H1 (cell line): Measurements from ENCODE around the gene TRAF3IP1. TPM values are rescaled to one million over a fixed set of nuclear protein-coding genes. Genes with fewer than 3 reads are reported as not detected.

ENCODE experiments used
- CTCF ChIA-PET: fragments of 300-600 bp; sonication (Branson Sonifier 250); formaldehyde crosslinking; loops from one replicate; lab custom pipeline; 2021; ENCODE audit not compliant: partially characterized antibody; lab: Charles Lee
- POLR2A ChIA-PET: fragments of 300-600 bp; sonication (Branson Sonifier 250); formaldehyde crosslinking; loops from one replicate; lab custom pipeline; 2021; ENCODE audit warnings: inconsistent platforms; ENCODE audit not compliant: partially characterized antibody; lab: Charles Lee
- DNase-seq, 2 experiments: peaks; one replicate each; pipeline versions ENCODE4 v3.0.0 to v3.0.0-alpha.2; 2010 to 2022; ENCODE audit warnings: low spot score in 2 of 2, low read depth in 1 of 2, mixed read lengths in 1 of 2
- FAIRE-seq: peaks from 2 replicates; lab custom pipeline; 2011; peaks lifted over from hg19 to GRCh38; lab: Jason Lieb, UNC
- H2AFZ ChIP-seq: 2 replicates; pipeline ENCODE4 v1.8.1; 2012; ENCODE audit warnings: low read length, inconsistent platforms
- H2AK5ac ChIP-seq: 2 replicates; pipeline ENCODE4 v1.6.1; 2013; ENCODE audit warnings: low read depth, low read length
- H2BK120ac ChIP-seq: replicated peaks from 2 replicates; pipeline ENCODE3; 2013; ENCODE audit warnings: low read depth, low read length, inconsistent platforms
- H2BK12ac ChIP-seq: 2 replicates; pipeline ENCODE4 v1.6.1; 2013; ENCODE audit warnings: low read depth, low read length
- H2BK15ac ChIP-seq: 2 replicates; pipeline ENCODE4 v1.6.1; 2013; ENCODE audit warnings: low read length
- H2BK20ac ChIP-seq: 2 replicates; pipeline ENCODE4 v1.6.1; 2013; ENCODE audit warnings: low read length
- H2BK5ac ChIP-seq: 2 replicates; pipeline ENCODE4 v1.6.1; 2013; ENCODE audit warnings: low read depth, low read length
- H3K14ac ChIP-seq: 2 replicates; pipeline ENCODE4 v1.6.1; 2013; ENCODE audit warnings: inconsistent platforms; ENCODE audit not compliant: insufficient read length
- H3K18ac ChIP-seq: 2 replicates; pipeline ENCODE4 v1.6.1; 2013; ENCODE audit warnings: low read length; ENCODE audit errors: extremely low read depth
- H3K23ac ChIP-seq: 2 replicates; pipeline ENCODE4 v1.6.1; 2013; ENCODE audit warnings: inconsistent platforms; ENCODE audit not compliant: insufficient read length
- H3K23me2 ChIP-seq: 2 replicates; pipeline ENCODE4 v1.6.1; 2013; ENCODE audit warnings: low read depth, low read length
- H3K27ac ChIP-seq: 2 replicates; pipeline ENCODE4 v1.6.1; 2011; ENCODE audit warnings: low read depth, low read length, inconsistent platforms
- H3K27me3 ChIP-seq, 4 experiments: replicated peaks in 1 of 4; 1 replicate in 1 of 4; 2 replicates in 3 of 4; pipeline versions ENCODE4 v1.6.1 to v1.8.1; 2011 to 2013; ENCODE audit warnings: low read length in 3 of 4, mild to moderate bottlenecking in 3 of 4, inconsistent platforms in 2 of 4, mixed read lengths in 2 of 4, moderate library complexity in 1 of 4; ENCODE audit not compliant: control insufficient read depth in 3 of 4, insufficient read depth in 3 of 4; ENCODE audit errors: extremely low read depth in 1 of 4
- H3K36me3 ChIP-seq, 4 experiments: 2 replicates each; pipeline versions ENCODE4 v1.6.1 to v1.8.1; 2011 to 2013; ENCODE audit warnings: mild to moderate bottlenecking in 4 of 4, low read length in 3 of 4, moderate library complexity in 2 of 4, control low read depth in 1 of 4, inconsistent platforms in 1 of 4; ENCODE audit not compliant: insufficient read depth in 4 of 4, control insufficient read depth in 2 of 4
- H3K4ac ChIP-seq: replicated peaks from 2 replicates; pipeline ENCODE3; 2013; ENCODE audit warnings: low read length, low read depth, mixed read lengths, inconsistent platforms; ENCODE audit not compliant: insufficient read length
- H3K4me1 ChIP-seq, 4 experiments: replicated peaks in 1 of 4; 1 replicate in 1 of 4; 2 replicates in 3 of 4; pipeline versions ENCODE4 v1.6.1 to v1.8.1; 2011 to 2013; ENCODE audit warnings: low read length in 3 of 4, inconsistent platforms in 2 of 4, mixed read lengths in 1 of 4; ENCODE audit not compliant: insufficient read depth in 4 of 4, control insufficient read depth in 3 of 4
- H3K4me2 ChIP-seq, 2 experiments: 2 replicates each; pipeline versions ENCODE4 v1.6.1 to v1.8.1; 2011 to 2013; ENCODE audit warnings: low read depth in 2 of 2, low read length in 2 of 2, control low read depth in 1 of 2, inconsistent platforms in 1 of 2, mild to moderate bottlenecking in 1 of 2; ENCODE audit not compliant: insufficient read depth in 1 of 2
- H3K4me3 ChIP-seq, 4 experiments: fragments of 200-600, 300-600 bp in 1 of 4; sonication (generic), shearing (Covaris generic), sonication (Bioruptor Twin) in 1 of 4; 2 replicates each; pipeline versions ENCODE4 v1.5.1 to v1.8.1; 2011 to 2016; ENCODE audit warnings: low read length in 4 of 4, low read depth in 3 of 4, control low read depth in 2 of 4, inconsistent platforms in 2 of 4, mild to moderate bottlenecking in 2 of 4, mixed read lengths in 1 of 4, moderate library complexity in 1 of 4; ENCODE audit not compliant: insufficient read depth in 2 of 4; ENCODE audit errors: extremely low read depth in 1 of 4
- H3K56ac ChIP-seq: replicated peaks from 2 replicates; pipeline ENCODE3; 2013; ENCODE audit warnings: low read depth, mild to moderate bottlenecking, mixed read lengths, low read length, inconsistent platforms; ENCODE audit not compliant: insufficient read length
- H3K79me1 ChIP-seq: 2 replicates; pipeline ENCODE4 v1.6.1; 2013; ENCODE audit warnings: low read depth, low read length, control low read depth
- H3K79me2 ChIP-seq, 2 experiments: 2 replicates each; pipeline versions ENCODE4 v1.6.1 to v1.8.1; 2012 to 2013; ENCODE audit warnings: low read length in 2 of 2, mild to moderate bottlenecking in 2 of 2, inconsistent platforms in 1 of 2; ENCODE audit not compliant: insufficient read depth in 2 of 2, control insufficient read depth in 1 of 2
- H3K9ac ChIP-seq, 4 experiments: replicated peaks in 1 of 4; 1 replicate in 1 of 4; 2 replicates in 3 of 4; pipeline versions ENCODE4 v1.6.1 to v1.8.1; 2011 to 2013; ENCODE audit warnings: low read depth in 3 of 4, low read length in 3 of 4, control low read depth in 2 of 4, mild to moderate bottlenecking in 2 of 4, moderate library complexity in 2 of 4, inconsistent platforms in 1 of 4; ENCODE audit errors: extremely low read depth in 1 of 4
- H3K9me3 ChIP-seq, 2 experiments: 2 replicates each; pipeline versions ENCODE4 v1.6.1 to v1.8.1; 2012 to 2013; ENCODE audit warnings: mild to moderate bottlenecking in 2 of 2, moderate library complexity in 2 of 2, control low read depth in 1 of 2, inconsistent platforms in 1 of 2, low read depth in 1 of 2, low read length in 1 of 2, mixed read lengths in 1 of 2; ENCODE audit not compliant: insufficient read depth in 2 of 2
- H4K20me1 ChIP-seq, 2 experiments: replicated peaks in 1 of 2; 2 replicates each; pipeline versions ENCODE3 to v1.8.1; 2011 to 2013; ENCODE audit warnings: inconsistent platforms in 2 of 2, low read length in 2 of 2, mild to moderate bottlenecking in 1 of 2; ENCODE audit not compliant: insufficient read depth in 2 of 2, control insufficient read depth in 1 of 2
- H4K5ac ChIP-seq: 2 replicates; pipeline ENCODE4 v1.6.1; 2013; ENCODE audit warnings: low read length, low read depth, mixed read lengths, inconsistent platforms; ENCODE audit not compliant: insufficient read length
- H4K8ac ChIP-seq: 2 replicates; pipeline ENCODE4 v1.8.0; 2013; ENCODE audit warnings: mild to moderate bottlenecking, moderate library complexity, low read length, inconsistent platforms; ENCODE audit not compliant: insufficient read depth; ENCODE audit errors: extremely low read depth
- H4K91ac ChIP-seq: replicated peaks from 2 replicates; pipeline ENCODE3; 2013; ENCODE audit warnings: low read length, mixed read lengths, inconsistent platforms; ENCODE audit not compliant: insufficient read length
- BCL11A ChIP-seq, 2 experiments: IDR thresholded peaks; one replicate each; pipeline ENCODE4 v1.6.1; 2011; ENCODE audit warnings: low read depth in 2 of 2, low read length in 2 of 2, mild to moderate bottlenecking in 2 of 2
- CBX8 ChIP-seq: fragments of 300-800, 300-1000 bp; sonication (generic); IDR thresholded peaks from 2 replicates; pipeline ENCODE4 v1.7.1; 2016; ENCODE audit warnings: low read depth, low read length, borderline replicate concordance
- CHD1 ChIP-seq: IDR thresholded peaks from 2 replicates; pipeline ENCODE4 v1.6.1; 2012; ENCODE audit warnings: low read depth, low read length, improper control_type of control experiment
- CHD2 ChIP-seq: IDR thresholded peaks from 2 replicates; pipeline ENCODE4 v1.6.1; 2012; ENCODE audit warnings: low read length, improper control_type of control experiment
- CREB1 ChIP-seq: IDR thresholded peaks from 2 replicates; pipeline ENCODE4 v1.6.1; 2012; ENCODE audit warnings: inconsistent platforms
- CTBP2 ChIP-seq: IDR thresholded peaks from 2 replicates; pipeline ENCODE4 v1.7.0; 2011; ENCODE audit warnings: borderline replicate concordance, mild to moderate bottlenecking, moderate library complexity, mixed read lengths, low read length; ENCODE audit not compliant: insufficient read depth, insufficient read length
- HDAC2 ChIP-seq, 2 experiments: fragments of 300-600 bp in 1 of 2; sonication (generic) in 1 of 2; IDR thresholded peaks; 2 replicates each; pipeline ENCODE4 v1.6.1; 2011 to 2012; ENCODE audit warnings: low read depth in 2 of 2, low read length in 2 of 2, mild to moderate bottlenecking in 2 of 2, moderate library complexity in 2 of 2, borderline replicate concordance in 1 of 2, inconsistent platforms in 1 of 2
- HDAC6 ChIP-seq: IDR thresholded peaks from one replicate; pipeline ENCODE4 v1.7.1; 2012; ENCODE audit warnings: low read depth, mild to moderate bottlenecking, inconsistent platforms, low read length, moderate library complexity
- NRF1 ChIP-seq: IDR thresholded peaks from 2 replicates; pipeline ENCODE4 v1.6.1; 2011; ENCODE audit warnings: mild to moderate bottlenecking, low read depth, low read length, improper control_type of control experiment
- SAP30 ChIP-seq: fragments of 300-600 bp; sonication (generic); IDR thresholded peaks from 2 replicates; pipeline ENCODE4 v1.7.1; 2012; ENCODE audit warnings: low read length, moderate library complexity, mild to moderate bottlenecking, inconsistent platforms; ENCODE audit not compliant: insufficient read depth, insufficient replicate concordance
- SRF ChIP-seq: IDR thresholded peaks from 2 replicates; pipeline ENCODE4 v1.6.1; 2011; ENCODE audit warnings: mild to moderate bottlenecking, low read depth, low read length, moderate library complexity
- TAF1 ChIP-seq: IDR thresholded peaks from 2 replicates; pipeline ENCODE4 v1.6.1; 2011; ENCODE audit warnings: mild to moderate bottlenecking, low read depth, low read length
- WGBS, 2 experiments: shearing (Covaris generic) in 1 of 2; methylation state at CpG; one replicate each; pipeline versions ENCODE4 v1.1.6 to v1.1.7; 2013 to 2015; ENCODE audit warnings: low lambda C conversion rate in 2 of 2, mixed read lengths in 2 of 2, inconsistent platforms in 1 of 2, low coverage in 1 of 2, missing lambda C conversion rate in 1 of 2; ENCODE audit not compliant: insufficient replicate concordance in 2 of 2, insufficient coverage in 1 of 2, insufficient read length in 1 of 2; ENCODE audit errors: extremely low coverage in 1 of 2, missing lambda C conversion rate in 1 of 2; 5-methylcytosine and 5-hydroxymethylcytosine counted together
- polyA plus RNA-seq, 7 experiments: library from polyadenylated mRNA; depleted of rRNA in 3 of 7; stranded (reverse) in 5 of 7; unstranded in 2 of 7; fragments of >200 nt in 5 of 7; fragments of 200-250 nt in 2 of 7; gene quantifications; 1 replicate in 5 of 7; 2 replicates in 1 of 7; 4 replicates in 1 of 7; pipeline versions ENCODE4 v1.2.1 to v1.2.3, GENCODE V29; 2011 to 2013; ENCODE audit warnings: missing spikeins in 2 of 7, mixed read lengths in 2 of 7
- total RNA-seq: library from RNA; stranded (reverse); fragmentation: NEBNext Ultra II Directional; extraction: Animal tissue kit (Norgen Biotek cat#: 25700); gene quantifications from 2 replicates; pipeline ENCODE4 v1.2.1, GENCODE V29; 2021
- TF ChIP-seq, protein P1 (sequence below): IDR thresholded peaks from 2 replicates; pipeline ENCODE4 v1.6.1; 2011; ENCODE audit warnings: low read length, improper control_type of control experiment

The TRAF3IP1 gene
- total and polyA plus RNA-seq, 2 of the 8 experiments (the other 6 are each of a cell fraction or from before 2014, with no cell fraction given), result 2.3 to 17.5 TPM

DNA sequence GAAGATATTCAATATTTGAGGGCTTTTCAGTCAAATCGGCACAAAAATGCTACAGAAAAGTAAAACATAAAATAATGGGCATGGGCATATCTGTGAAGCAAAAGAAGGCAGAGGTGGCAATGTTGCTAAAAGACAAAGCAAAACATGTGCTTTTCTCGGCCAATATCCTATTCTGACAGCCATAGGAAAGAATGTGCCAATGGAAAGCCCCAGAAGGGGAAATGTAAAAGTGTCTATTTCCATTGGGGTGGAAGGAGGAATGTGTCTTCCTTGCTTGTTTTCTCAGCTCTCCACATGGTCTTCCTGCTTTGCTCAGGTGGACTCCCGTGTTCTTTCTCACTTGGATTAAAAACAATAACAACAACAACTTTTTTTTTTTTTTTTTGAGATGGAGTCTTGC lies 18.2 kb upstream of the TRAF3IP1 start:
- H3K14ac ChIP-seq, result no peak overlapping the region
- no peak overlapping the region for H2BK20ac ChIP-seq
- no peak overlapping the region for H3K4me2 ChIP-seq
- no peaks in the 10 kb centered on the region for H3K79me1 ChIP-seq
- H4K91ac ChIP-seq, result no peak overlapping the region
- 0 out of 7 replicates have a peak, but pooled peaks cover 0 to 3% (median 0%) of the 10 kb centered on the region in 4 experiments for H3K27me3 ChIP-seq
- DNase-seq (no peak), FAIRE-seq (no peak)
- no peak overlapping the region for H2BK5ac ChIP-seq
- H2BK12ac ChIP-seq, result no peak overlapping the region
- H2BK15ac ChIP-seq, result no peak overlapping the region
- H4K8ac ChIP-seq, result no peak overlapping the region
- no peaks in the 10 kb centered on the region for H3K36me3 ChIP-seq
- no peak overlapping the region for H3K18ac ChIP-seq
- no peak overlapping the region for H3K4me3 ChIP-seq
- H4K5ac ChIP-seq, result no peak overlapping the region
- peaks cover 0 to 3% (median 0%) of the 10 kb centered on the region in 4 experiments; a peak in 1 of 7 replicates for H3K4me1 ChIP-seq
- H3K79me2 ChIP-seq, result no peaks in the 10 kb centered on the region
- no peak overlapping the region for H3K4ac ChIP-seq
- 91% methylated on average over 3 of the region's 3 CpGs; no CpG with 5 or more reads in 1 of the 2 experiments for WGBS, 2 experiments
- no peaks in the 10 kb centered on the region for H3K9me3 ChIP-seq
- H2BK120ac ChIP-seq, result no peak overlapping the region
- ChIA-PET POLR2A (no interaction called here), CTCF (interaction anchor here (1.2 to 5.9 kb wide), 6 partner anchors 11 to 45 kb away, joined by 3 to 40 read pairs (median 11); no protein-coding TSS in a partner anchor)
- no peak overlapping the region for H3K9ac ChIP-seq
- no peak overlapping the region for H2AFZ ChIP-seq
- H3K56ac ChIP-seq, result no peak overlapping the region
- H2AK5ac ChIP-seq, result no peak overlapping the region
- H3K23ac ChIP-seq, result no peak overlapping the region
- no peak overlapping the region for H3K27ac ChIP-seq
- no peaks in the 10 kb centered on the region for H4K20me1 ChIP-seq
- no peaks in the 10 kb centered on the region for H3K23me2 ChIP-seq
- TF ChIP-seq SRF (no peak), NRF1 (no peak), BCL11A (IDR thresholded peaks at IDR 0.05; ENCODE audit: low read depth in 2 of 2, low read length in 2 of 2) (no peak), HDAC2 (IDR thresholded peaks at IDR 0.05; ENCODE audit: borderline replicate concordance in 1 of 2, low read depth in 2 of 2, low read length in 2 of 2) (no peak), CHD2 (no peak), HDAC6 (no peak), CHD1 (no peak), TAF1 (no peak), CREB1 (no peak), CBX8 (no peak), CTBP2 (no peak), SAP30 (no peak)
- TF ChIP-seq, protein P1, sequence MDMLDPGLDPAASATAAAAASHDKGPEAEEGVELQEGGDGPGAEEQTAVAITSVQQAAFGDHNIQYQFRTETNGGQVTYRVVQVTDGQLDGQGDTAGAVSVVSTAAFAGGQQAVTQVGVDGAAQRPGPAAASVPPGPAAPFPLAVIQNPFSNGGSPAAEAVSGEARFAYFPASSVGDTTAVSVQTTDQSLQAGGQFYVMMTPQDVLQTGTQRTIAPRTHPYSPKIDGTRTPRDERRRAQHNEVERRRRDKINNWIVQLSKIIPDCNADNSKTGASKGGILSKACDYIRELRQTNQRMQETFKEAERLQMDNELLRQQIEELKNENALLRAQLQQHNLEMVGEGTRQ, result no peak
